Neural cell (in vitro differentiated cells): ENCODE results near the gene GNL3. TPM values are rescaled to one million over a fixed set of nuclear protein-coding genes. Genes with fewer than 3 reads are reported as not detected.

Experiments
- H2AFZ ChIP-seq: fragments of 200-600, 300-800 bp; sonication (generic), shearing (Covaris generic); 2 replicates; pipeline ENCODE4 v1.6.0; 2014; ENCODE audit warnings: low read depth, mild to moderate bottlenecking, antibody characterized with exemption, low read length, moderate library complexity
- H3F3A ChIP-seq: fragments of 200-600 bp; shearing (Covaris generic); 2 replicates; pipeline ENCODE4 v1.6.1; 2016; ENCODE audit warnings: mild to moderate bottlenecking, moderate library complexity, mixed read lengths, antibody characterized with exemption, low read length; ENCODE audit not compliant: insufficient read depth, poor library complexity, severe bottlenecking
- H3K27ac ChIP-seq: fragments of 200-600, 300-800 bp; sonication (generic), shearing (Covaris generic); 2 replicates; pipeline ENCODE4 v1.5.1; 2014; ENCODE audit warnings: mild to moderate bottlenecking, low read length, moderate library complexity
- H3K27me3 ChIP-seq: fragments of 300-800, 200-600 bp; sonication (generic), shearing (Covaris generic); 2 replicates; pipeline ENCODE4 v1.6.0; 2014; ENCODE audit warnings: mild to moderate bottlenecking, low read depth, low read length, moderate library complexity; ENCODE audit not compliant: insufficient read depth
- H3K36me3 ChIP-seq: fragments of 300-800, 200-600 bp; sonication (generic), shearing (Covaris generic); 2 replicates; pipeline ENCODE4 v1.5.1; 2014; ENCODE audit warnings: mild to moderate bottlenecking, antibody characterized with exemption, low read length, moderate library complexity; ENCODE audit not compliant: insufficient read depth
- H3K4me2 ChIP-seq: fragments of 300-800, 200-600 bp; sonication (generic), shearing (Covaris generic); 2 replicates; pipeline ENCODE4 v1.6.0; 2014; ENCODE audit warnings: mild to moderate bottlenecking, low read length
- H3K4me3 ChIP-seq: fragments of 300-800, 200-600 bp; sonication (generic), shearing (Covaris generic); 2 replicates; pipeline ENCODE4 v1.5.1; 2014; ENCODE audit warnings: mild to moderate bottlenecking, low read length, moderate library complexity
- H3K79me2 ChIP-seq: fragments of 200-600 bp; shearing (Covaris generic); replicated peaks from 2 replicates; pipeline ENCODE4 v1.6.0; 2014; ENCODE audit warnings: mild to moderate bottlenecking, low read length, moderate library complexity; ENCODE audit not compliant: insufficient read depth
- H3K9ac ChIP-seq: fragments of 300-800, 200-600 bp; sonication (generic), shearing (Covaris generic); 2 replicates; pipeline ENCODE4 v1.6.1; 2016; ENCODE audit warnings: mild to moderate bottlenecking, low read length, mixed read lengths
- H3K9me2 ChIP-seq: fragments of 200-600 bp; shearing (Covaris generic); 2 replicates; pipeline ENCODE4 v1.6.1; 2016; ENCODE audit warnings: mild to moderate bottlenecking, low read length, mixed read lengths; ENCODE audit not compliant: insufficient read depth
- H3K9me3 ChIP-seq: fragments of 200-600, 300-800 bp; sonication (generic), shearing (Covaris generic); 2 replicates; pipeline ENCODE4 v1.6.1; 2016; ENCODE audit warnings: mild to moderate bottlenecking, mixed run types, low read length, moderate library complexity, mixed read lengths
- H4K20me1 ChIP-seq: fragments of 200-600 bp; shearing (Covaris generic); 2 replicates; pipeline ENCODE4 v1.6.1; 2016; ENCODE audit warnings: mild to moderate bottlenecking, mixed run types; ENCODE audit not compliant: insufficient read depth
- CTCF ChIP-seq: fragments of 450-650 bp; IDR thresholded peaks from 2 replicates; pipeline ENCODE4 v1.5.1; 2014; ENCODE audit warnings: antibody characterized with exemption, mild to moderate bottlenecking, moderate library complexity; ENCODE audit not compliant: poor library complexity, severe bottlenecking
- EP300 ChIP-seq: fragments of 450-650 bp; conservative IDR thresholded peaks from 2 replicates; pipeline ENCODE4 v1.6.1; 2014; ENCODE audit warnings: antibody characterized with exemption, mild to moderate bottlenecking, moderate library complexity; ENCODE audit not compliant: poor library complexity, severe bottlenecking
- EZH2 ChIP-seq: fragments of 200-600, 300-800 bp; shearing (Covaris generic), sonication (generic); IDR thresholded peaks from 2 replicates; pipeline ENCODE4 v1.6.1; 2014; ENCODE audit warnings: antibody characterized with exemption, low read length, borderline replicate concordance, mild to moderate bottlenecking; ENCODE audit not compliant: insufficient read depth, poor library complexity, severe bottlenecking
- MXI1 ChIP-seq: fragments of 450-650 bp; conservative IDR thresholded peaks from 2 replicates; pipeline ENCODE4 v1.6.1; 2014; ENCODE audit warnings: antibody characterized with exemption, mild to moderate bottlenecking; ENCODE audit not compliant: poor library complexity, severe bottlenecking
- POLR2AphosphoS5 ChIP-seq: IDR thresholded peaks from 2 replicates; pipeline ENCODE4 v1.6.1; 2012
- RAD21 ChIP-seq: fragments of 450-650 bp; conservative IDR thresholded peaks from 2 replicates; pipeline ENCODE4 v1.6.1; 2014; ENCODE audit warnings: antibody characterized with exemption, mild to moderate bottlenecking, moderate library complexity
- REST ChIP-seq: IDR thresholded peaks from 2 replicates; pipeline ENCODE4 v1.6.1; 2012; ENCODE audit warnings: borderline replicate concordance
- SMC3 ChIP-seq: fragments of 450-650 bp; conservative IDR thresholded peaks from 2 replicates; pipeline ENCODE4 v1.6.1; 2014; ENCODE audit warnings: antibody characterized with exemption, mild to moderate bottlenecking, moderate library complexity; ENCODE audit not compliant: poor library complexity
- TAF1 ChIP-seq: IDR thresholded peaks from 2 replicates; pipeline ENCODE4 v1.6.1; 2012; ENCODE audit warnings: low read depth
- polyA plus RNA-seq: library from polyadenylated mRNA; depleted of rRNA; stranded (reverse); fragments of >200 nt; gene quantifications from 2 replicates; pipeline ENCODE4 v1.2.3, GENCODE V29; 2014

The GNL3 gene
- polyA plus RNA-seq, 1 donor from 2014 or later, result 133 TPM

- peaks cover 4% of the 10 kb centered on the region for H3K79me2 ChIP-seq
- H3K4me3 ChIP-seq, result no peak overlapping the region
- H4K20me1 ChIP-seq, result no peaks in the 10 kb centered on the region
- H3K9ac ChIP-seq, result no peak overlapping the region
- H3K27me3 ChIP-seq, result no peaks in the 10 kb centered on the region
- H2AFZ ChIP-seq, result no peak overlapping the region
- H3F3A ChIP-seq, result no peaks in the 10 kb centered on the region
- peaks cover 24% of the 10 kb centered on the region for H3K36me3 ChIP-seq
- no peak overlapping the region for H3K4me2 ChIP-seq
- TF ChIP-seq EP300, result no peak
- no peak for TF ChIP-seq EZH2
- TF ChIP-seq TAF1, result no peak
- no peak for TF ChIP-seq POLR2AphosphoS5
- no peak for TF ChIP-seq RAD21
- no peak for TF ChIP-seq REST
- no peak for TF ChIP-seq MXI1
- no peak for TF ChIP-seq CTCF
- no peak for TF ChIP-seq SMC3
- H3K9me2 ChIP-seq, result no peaks in the 10 kb centered on the region
- H3K27ac ChIP-seq, result no peak overlapping the region
- H3K9me3 ChIP-seq, result no peaks in the 10 kb centered on the region
Measured at GRCh38 chr3:52650439-52650838, 35.4 kb upstream of the GNL3 start.

- Histone ChIP-seq H2AFZ (no peak overlapping the region), H3K36me3 (peaks cover 22% of the 10 kb centered on the region), H3K4me2 (no peak overlapping the region), H3K79me2 (peaks cover 4% of the 10 kb centered on the region), H4K20me1 (no peaks in the 10 kb centered on the region), H3K4me3 (no peak overlapping the region), H3K9ac (no peak overlapping the region), H3K9me3 (no peaks in the 10 kb centered on the region), H3K27ac (no peak overlapping the region), H3K27me3 (no peaks in the 10 kb centered on the region), H3F3A (no peaks in the 10 kb centered on the region), H3K9me2 (no peaks in the 10 kb centered on the region)
- TF ChIP-seq EP300 (no peak), SMC3 (no peak), RAD21 (no peak), TAF1 (no peak), EZH2 (no peak), MXI1 (no peak), CTCF (no peak), POLR2AphosphoS5 (no peak), REST (no peak)
Measured at GRCh38 chr3:52651592-52651991, 34.2 kb upstream of the GNL3 start.
